SU-DHL-6 (cell line): ENCODE data around the gene NINL.
"Not testable (repeated sequence)": the region's sequence is repeated elsewhere in the genome, so short reads cannot be mapped to it uniquely, and the experiment has no call there.

Source experiments
- H2AFZ ChIP-seq: fragments of 200-600 bp; sonication (generic); 2 replicates; pipeline ENCODE4 v1.6.1; 2014; ENCODE audit warnings: low read depth, mild to moderate bottlenecking, moderate library complexity, mixed read lengths, antibody characterized with exemption, low read length; ENCODE audit not compliant: severe bottlenecking
- H3F3A ChIP-seq: fragments of 200-600 bp; shearing (Covaris generic); 2 replicates; pipeline ENCODE4 v1.6.0; 2016; ENCODE audit warnings: antibody characterized with exemption, mild to moderate bottlenecking; ENCODE audit not compliant: insufficient read depth
- H3K27ac ChIP-seq: fragments of 200-600 bp; sonication (generic); 2 replicates; pipeline ENCODE4 v1.5.1; 2016; ENCODE audit warnings: low read depth, mild to moderate bottlenecking, low read length, moderate library complexity, mixed read lengths
- H3K27me3 ChIP-seq: fragments of 200-600 bp; sonication (generic), shearing (Covaris generic); 2 replicates; pipeline ENCODE4 v1.6.0; 2014; ENCODE audit warnings: mild to moderate bottlenecking, low read length
- H3K36me3 ChIP-seq: fragments of 200-600 bp; sonication (generic); 2 replicates; pipeline ENCODE4 v1.6.1; 2014; ENCODE audit warnings: mild to moderate bottlenecking, low read length, mixed read lengths
- H3K4me2 ChIP-seq: fragments of 300-600, 200-600 bp; shearing (Covaris generic), sonication (generic); 2 replicates; pipeline ENCODE4 v1.6.0; 2014; ENCODE audit warnings: low read length, low read depth, mild to moderate bottlenecking; ENCODE audit not compliant: poor library complexity, severe bottlenecking
- H3K4me3 ChIP-seq: fragments of 200-600 bp; sonication (generic); 2 replicates; pipeline ENCODE4 v1.5.1; 2014; ENCODE audit warnings: antibody characterized with exemption, low read length, mild to moderate bottlenecking, mixed read lengths; ENCODE audit not compliant: insufficient read depth, poor library complexity, severe bottlenecking
- H3K79me2 ChIP-seq: fragments of 200-600 bp; sonication (generic); 2 replicates; pipeline ENCODE4 v1.6.1; 2014; ENCODE audit warnings: mild to moderate bottlenecking, low read length, moderate library complexity; ENCODE audit not compliant: insufficient read depth
- H3K9ac ChIP-seq: fragments of 200-600 bp; sonication (generic); 2 replicates; pipeline ENCODE4 v1.7.0; 2014; ENCODE audit warnings: mild to moderate bottlenecking, low read length
- H3K9me2 ChIP-seq: fragments of 200-600 bp; sonication (generic); replicated peaks from 2 replicates; pipeline ENCODE4 v1.6.1; 2014; ENCODE audit warnings: low read length; ENCODE audit not compliant: insufficient read depth
- H3K9me3 ChIP-seq: fragments of 200-600 bp; sonication (generic); 2 replicates; pipeline ENCODE4 v1.6.1; 2014; ENCODE audit warnings: low read length, mixed read lengths; ENCODE audit not compliant: insufficient read depth
- H4K20me1 ChIP-seq: fragments of 200-600 bp; sonication (generic); 2 replicates; pipeline ENCODE4 v1.6.1; 2014; ENCODE audit warnings: low read depth, mild to moderate bottlenecking, antibody characterized with exemption, low read length, moderate library complexity, mixed read lengths
- CTCF ChIP-seq: fragments of 200-600 bp; sonication (generic); IDR thresholded peaks from one replicate; pipeline ENCODE4 v1.5.1; 2017; ENCODE audit warnings: antibody characterized with exemption, mild to moderate bottlenecking, low read length, moderate library complexity; ENCODE audit not compliant: insufficient read depth, poor library complexity, severe bottlenecking
- EZH2phosphoT487 ChIP-seq: fragments of 200-600 bp; sonication (generic), shearing (Covaris generic); conservative IDR thresholded peaks from 2 replicates; pipeline ENCODE4 v1.6.1; 2018; ENCODE audit warnings: mild to moderate bottlenecking, antibody characterized with exemption, low read length, moderate library complexity, mixed read lengths

Gene NINL

GRCh38 chr20:25553819-25554296, 31.5 kb downstream of the NINL start:
- H3K9me3 ChIP-seq, result no peaks in the 10 kb centered on the region
- H3K27ac ChIP-seq, result no peak overlapping the region
- H3K9ac ChIP-seq, result no peak overlapping the region
- H3K4me3 ChIP-seq, result no peak overlapping the region
- H3K27me3 ChIP-seq, result no peaks in the 10 kb centered on the region
- TF ChIP-seq CTCF (no peak), EZH2phosphoT487 (no peak)
- H3K4me2 ChIP-seq, result no peak overlapping the region
- no peaks in the 10 kb centered on the region for H3K79me2 ChIP-seq
- H4K20me1 ChIP-seq, result no peaks in the 10 kb centered on the region
- H3K9me2 ChIP-seq, result no peaks in the 10 kb centered on the region
- H3K36me3 ChIP-seq, result no peaks in the 10 kb centered on the region
- no peaks in the 10 kb centered on the region for H3F3A ChIP-seq
- H2AFZ ChIP-seq, result no peak overlapping the region

- Histone ChIP-seq H3K4me3 (no peak overlapping the region), H3K79me2 (no peaks in the 10 kb centered on the region), H3K9me2 (no peaks in the 10 kb centered on the region), H3K4me2 (no peak overlapping the region), H3K9ac (no peak overlapping the region), H2AFZ (no peak overlapping the region), H4K20me1 (no peaks in the 10 kb centered on the region), H3K27me3 (no peaks in the 10 kb centered on the region), H3F3A (no peaks in the 10 kb centered on the region), H3K36me3 (no peaks in the 10 kb centered on the region), H3K9me3 (no peaks in the 10 kb centered on the region), H3K27ac (no peak overlapping the region)
- TF ChIP-seq CTCF (no peak), EZH2phosphoT487 (no peak)
Observed at GRCh38 chr20:25552977-25553376, 32.4 kb downstream of the NINL start.

- H3K4me3 ChIP-seq, result no peak overlapping the region
- no peak overlapping the region for H2AFZ ChIP-seq
- H3K27me3 ChIP-seq, result no peaks in the 10 kb centered on the region
- H3K9ac ChIP-seq, result no peak overlapping the region
- TF ChIP-seq EZH2phosphoT487 (no peak), CTCF (no peak)
- no peaks in the 10 kb centered on the region for H3K9me2 ChIP-seq
- H3K27ac ChIP-seq, result no peak overlapping the region
- no peaks in the 10 kb centered on the region for H3K79me2 ChIP-seq
- H3K4me2 ChIP-seq, result no peak overlapping the region
- no peaks in the 10 kb centered on the region for H4K20me1 ChIP-seq
- H3K36me3 ChIP-seq, result no peaks in the 10 kb centered on the region
- H3F3A ChIP-seq, result no peaks in the 10 kb centered on the region
- H3K9me3 ChIP-seq, result no peaks in the 10 kb centered on the region
Observed at GRCh38 chr20:25551413-25552215, 33.7 kb downstream of the NINL start.

- not testable (repeated sequence) for H3K9me3 ChIP-seq, H3K36me3 ChIP-seq, H3F3A ChIP-seq, H3K9ac ChIP-seq, H3K9me2 ChIP-seq, H3K79me2 ChIP-seq, H3K4me3 ChIP-seq, H2AFZ ChIP-seq, H3K27ac ChIP-seq, H3K27me3 ChIP-seq, H3K4me2 ChIP-seq, H4K20me1 ChIP-seq
Observed at GRCh38 chr20:25550645-25551337, 34.5 kb downstream of the NINL start.
